ENCODE results near the gene ACTR2. TPM values are rescaled to one million over a fixed set of nuclear protein-coding genes. Genes with fewer than 3 reads are reported as not detected.

ACTR2 gene
- total RNA-seq, 2 donors from 2014 or later: 254 to 256 TPM

DNA sequence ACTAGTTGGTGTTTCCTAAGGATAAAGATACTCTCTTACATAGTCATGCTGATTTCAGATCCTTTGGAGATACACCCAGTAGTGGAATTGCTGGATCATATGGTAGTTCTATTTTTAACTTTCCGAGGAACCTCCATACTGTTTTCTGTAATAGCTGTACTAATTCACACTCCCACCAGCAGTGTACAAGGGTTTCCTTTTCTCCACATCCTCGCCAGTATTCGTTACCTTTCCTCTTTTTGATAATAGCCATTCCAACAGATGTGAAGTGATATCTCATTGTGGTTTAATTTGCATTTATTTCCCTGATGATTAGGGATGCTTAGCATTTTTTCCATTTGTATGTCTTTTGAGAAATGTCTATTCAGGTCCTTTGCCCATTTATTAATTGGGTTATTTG lies 34.0 kb downstream of the ACTR2 start:
- DNase-seq: no peak
- Mint-ChIP-seq H3K9me3 (no peaks in the 10 kb centered on the region), H3K27ac (no peak overlapping the region), H3K27me3 (ENCODE audit: insufficient read depth) (no peaks in the 10 kb centered on the region), H3K4me1 (peaks cover 12% of the 10 kb centered on the region), H3K4me3 (no peak overlapping the region), H3K36me3 (ENCODE audit: low read depth) (peaks cover 49% of the 10 kb centered on the region)
- no peak overlapping the region for H3K9ac ChIP-seq (ENCODE audit: extremely low read depth, low read length, poor library complexity, severe bottlenecking)
- H3K36me3 ChIP-seq (ENCODE audit: control insufficient read depth, insufficient read depth, low read length): peaks cover 67% of the 10 kb centered on the region
- TF ChIP-seq, protein P1, sequence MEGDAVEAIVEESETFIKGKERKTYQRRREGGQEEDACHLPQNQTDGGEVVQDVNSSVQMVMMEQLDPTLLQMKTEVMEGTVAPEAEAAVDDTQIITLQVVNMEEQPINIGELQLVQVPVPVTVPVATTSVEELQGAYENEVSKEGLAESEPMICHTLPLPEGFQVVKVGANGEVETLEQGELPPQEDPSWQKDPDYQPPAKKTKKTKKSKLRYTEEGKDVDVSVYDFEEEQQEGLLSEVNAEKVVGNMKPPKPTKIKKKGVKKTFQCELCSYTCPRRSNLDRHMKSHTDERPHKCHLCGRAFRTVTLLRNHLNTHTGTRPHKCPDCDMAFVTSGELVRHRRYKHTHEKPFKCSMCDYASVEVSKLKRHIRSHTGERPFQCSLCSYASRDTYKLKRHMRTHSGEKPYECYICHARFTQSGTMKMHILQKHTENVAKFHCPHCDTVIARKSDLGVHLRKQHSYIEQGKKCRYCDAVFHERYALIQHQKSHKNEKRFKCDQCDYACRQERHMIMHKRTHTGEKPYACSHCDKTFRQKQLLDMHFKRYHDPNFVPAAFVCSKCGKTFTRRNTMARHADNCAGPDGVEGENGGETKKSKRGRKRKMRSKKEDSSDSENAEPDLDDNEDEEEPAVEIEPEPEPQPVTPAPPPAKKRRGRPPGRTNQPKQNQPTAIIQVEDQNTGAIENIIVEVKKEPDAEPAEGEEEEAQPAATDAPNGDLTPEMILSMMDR (conservative IDR thresholded peaks at IDR 0.05): no peak
- H3K9me3 ChIP-seq (ENCODE audit: control insufficient read depth, low read length): no peaks in the 10 kb centered on the region
- no peaks in the 10 kb centered on the region for H3K27me3 ChIP-seq (ENCODE audit: control insufficient read depth, insufficient read depth, low read length, poor library complexity, severe bottlenecking)
- peaks cover 4% of the 10 kb centered on the region for H3K4me1 ChIP-seq (ENCODE audit: control insufficient read depth, insufficient read depth, low read length)
- 92 to 100% methylated on average over 1 to 3 of the region's 3 CpGs for WGBS, 2 experiments (ENCODE audit: insufficient coverage in 1 of 2, insufficient read length in 1 of 2)
- no peak overlapping the region for H3K27ac ChIP-seq (ENCODE audit: low read depth, low read length)
- H3K4me3 ChIP-seq (ENCODE audit: low read length): no peak overlapping the region

DNA sequence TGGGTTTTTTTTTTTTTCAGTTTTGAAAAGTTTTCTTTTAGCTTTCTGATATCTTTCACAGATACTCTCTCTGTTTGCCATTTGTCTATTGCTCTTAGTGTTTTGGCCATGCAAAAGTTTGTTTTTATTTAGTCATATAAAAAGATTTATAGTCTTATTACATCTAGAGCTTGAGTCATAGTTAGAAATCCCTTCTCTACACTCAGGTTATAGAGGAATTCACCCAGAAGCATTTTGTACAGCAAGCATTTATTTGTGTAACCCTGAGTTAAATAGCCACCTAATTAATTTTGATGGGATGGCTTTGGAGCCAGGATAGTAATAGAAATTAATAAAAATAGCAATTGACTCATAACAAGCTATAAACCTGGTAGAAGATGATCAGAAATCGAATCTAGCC lies 35.6 kb downstream of the ACTR2 start:
- Mint-ChIP-seq H3K27me3 (ENCODE audit: insufficient read depth) (no peaks in the 10 kb centered on the region), H3K4me1 (peaks cover 14% of the 10 kb centered on the region), H3K27ac (no peak overlapping the region), H3K9me3 (no peaks in the 10 kb centered on the region), H3K4me3 (no peak overlapping the region), H3K36me3 (ENCODE audit: low read depth) (peaks cover 46% of the 10 kb centered on the region)
- no peak overlapping the region for H3K4me3 ChIP-seq (ENCODE audit: low read length)
- DNase-seq: no peak
- TF ChIP-seq, protein P1 (conservative IDR thresholded peaks at IDR 0.05): no peak
- H3K36me3 ChIP-seq (ENCODE audit: control insufficient read depth, insufficient read depth, low read length): peaks cover 80% of the 10 kb centered on the region
- no peak overlapping the region for H3K9ac ChIP-seq (ENCODE audit: extremely low read depth, low read length, poor library complexity, severe bottlenecking)
- H3K27ac ChIP-seq (ENCODE audit: low read depth, low read length): no peak overlapping the region
- no peaks in the 10 kb centered on the region for H3K9me3 ChIP-seq (ENCODE audit: control insufficient read depth, low read length)
- WGBS, 2 experiments (ENCODE audit: insufficient coverage in 1 of 2, insufficient read length in 1 of 2): 100% methylated on average over 1 of the region's 1 CpG; no CpG with 5 or more reads in 1 of the 2 experiments
- H3K4me1 ChIP-seq (ENCODE audit: control insufficient read depth, insufficient read depth, low read length): peaks cover 4% of the 10 kb centered on the region
- H3K27me3 ChIP-seq (ENCODE audit: control insufficient read depth, insufficient read depth, low read length, poor library complexity, severe bottlenecking): no peaks in the 10 kb centered on the region

DNA sequence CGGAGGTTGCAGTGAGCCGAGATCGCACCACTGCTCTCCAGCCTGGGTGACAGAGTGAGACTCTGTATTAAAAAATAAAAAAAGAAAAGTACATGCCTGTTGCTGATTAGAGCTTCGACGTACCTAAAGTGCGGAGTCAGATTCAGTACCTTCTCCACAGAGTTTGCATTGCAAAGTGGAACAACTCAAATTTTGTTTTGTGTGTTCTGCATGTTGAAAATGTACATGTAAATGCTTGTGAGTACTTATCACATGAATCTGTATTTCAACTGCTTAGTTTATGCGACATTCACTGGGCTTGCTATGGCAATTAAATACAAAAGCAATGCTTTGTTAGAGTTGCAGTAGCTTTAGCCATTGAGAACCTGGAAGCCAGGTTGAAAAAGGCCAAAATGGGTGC lies 36.4 kb downstream of the ACTR2 start:
- Histone ChIP-seq H3K27me3 (ENCODE audit: control insufficient read depth, insufficient read depth, low read length, poor library complexity, severe bottlenecking) (no peaks in the 10 kb centered on the region), H3K36me3 (ENCODE audit: control insufficient read depth, insufficient read depth, low read length) (peaks cover 84% of the 10 kb centered on the region), H3K27ac (ENCODE audit: low read depth, low read length) (no peak overlapping the region), H3K4me3 (ENCODE audit: low read length) (no peak overlapping the region), H3K9ac (ENCODE audit: extremely low read depth, low read length, poor library complexity, severe bottlenecking) (no peak overlapping the region), H3K4me1 (ENCODE audit: control insufficient read depth, insufficient read depth, low read length) (peaks cover 4% of the 10 kb centered on the region), H3K9me3 (ENCODE audit: control insufficient read depth, low read length) (no peaks in the 10 kb centered on the region)
- no peak overlapping the region for H3K27ac Mint-ChIP-seq
- peaks cover 53% of the 10 kb centered on the region for H3K36me3 Mint-ChIP-seq (ENCODE audit: low read depth)
- WGBS, 2 experiments (ENCODE audit: insufficient coverage in 1 of 2, insufficient read length in 1 of 2): 78 to 84% methylated on average over 7 of the region's 7 CpGs
- H3K9me3 Mint-ChIP-seq: no peaks in the 10 kb centered on the region
- no peak for DNase-seq
- TF ChIP-seq, protein P1 (conservative IDR thresholded peaks at IDR 0.05): no peak
- peaks cover 21% of the 10 kb centered on the region for H3K4me1 Mint-ChIP-seq
- H3K27me3 Mint-ChIP-seq (ENCODE audit: insufficient read depth): no peaks in the 10 kb centered on the region
- no peak overlapping the region for H3K4me3 Mint-ChIP-seq
